ENCODE measurements around the gene CCR1.

DNA sequence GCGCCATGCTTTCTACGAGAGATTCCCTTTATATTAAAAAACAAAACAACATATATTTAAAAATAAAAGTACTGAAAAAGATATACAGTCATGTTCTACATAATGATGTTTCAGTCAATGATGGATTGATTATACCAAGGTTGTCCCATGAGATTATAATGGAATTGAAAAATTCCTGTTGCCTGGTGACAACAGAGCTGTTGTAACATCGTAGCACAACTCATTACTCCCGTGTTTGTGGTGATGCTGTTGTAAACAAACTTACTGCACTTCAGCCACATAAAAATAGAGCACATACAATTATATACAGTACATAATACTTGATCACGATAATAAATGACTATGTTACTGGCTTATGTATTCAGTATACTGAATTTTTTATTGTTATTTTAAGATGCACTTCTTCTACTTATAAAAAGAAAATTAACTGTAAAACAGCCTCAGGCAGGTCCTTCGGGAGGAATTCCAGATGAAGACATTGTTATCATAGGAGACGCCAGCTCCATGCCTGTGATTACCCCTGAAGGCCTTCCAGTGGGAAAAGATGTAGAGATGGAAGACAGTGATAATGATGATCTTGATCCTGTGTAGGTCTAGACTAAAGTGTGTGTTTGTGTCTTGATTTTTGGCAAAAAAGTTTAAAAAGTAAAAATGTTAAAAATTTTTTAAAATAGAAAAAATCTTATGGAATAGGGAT, 11.7 kb downstream of the CCR1 start:
- TF ChIP-seq, protein P1, sequence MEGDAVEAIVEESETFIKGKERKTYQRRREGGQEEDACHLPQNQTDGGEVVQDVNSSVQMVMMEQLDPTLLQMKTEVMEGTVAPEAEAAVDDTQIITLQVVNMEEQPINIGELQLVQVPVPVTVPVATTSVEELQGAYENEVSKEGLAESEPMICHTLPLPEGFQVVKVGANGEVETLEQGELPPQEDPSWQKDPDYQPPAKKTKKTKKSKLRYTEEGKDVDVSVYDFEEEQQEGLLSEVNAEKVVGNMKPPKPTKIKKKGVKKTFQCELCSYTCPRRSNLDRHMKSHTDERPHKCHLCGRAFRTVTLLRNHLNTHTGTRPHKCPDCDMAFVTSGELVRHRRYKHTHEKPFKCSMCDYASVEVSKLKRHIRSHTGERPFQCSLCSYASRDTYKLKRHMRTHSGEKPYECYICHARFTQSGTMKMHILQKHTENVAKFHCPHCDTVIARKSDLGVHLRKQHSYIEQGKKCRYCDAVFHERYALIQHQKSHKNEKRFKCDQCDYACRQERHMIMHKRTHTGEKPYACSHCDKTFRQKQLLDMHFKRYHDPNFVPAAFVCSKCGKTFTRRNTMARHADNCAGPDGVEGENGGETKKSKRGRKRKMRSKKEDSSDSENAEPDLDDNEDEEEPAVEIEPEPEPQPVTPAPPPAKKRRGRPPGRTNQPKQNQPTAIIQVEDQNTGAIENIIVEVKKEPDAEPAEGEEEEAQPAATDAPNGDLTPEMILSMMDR (IDR thresholded peaks at IDR 0.05) = no peak
- no peak for TF ChIP-seq YY1 (IDR thresholded peaks at IDR 0.05; ENCODE audit: low read depth)
- TF ChIP-seq GABPA (IDR thresholded peaks at IDR 0.05; ENCODE audit: low read depth) = no peak
- no peak for TF ChIP-seq TAF1 (IDR thresholded peaks at IDR 0.05; ENCODE audit: borderline replicate concordance, low read depth, low read length)
- TF ChIP-seq RAD21 (IDR thresholded peaks at IDR 0.05; ENCODE audit: low read length) = no peak
- no peak for TF ChIP-seq EZH2phosphoT487 (IDR thresholded peaks at IDR 0.05; ENCODE audit: borderline replicate concordance, low read depth)
- TF ChIP-seq POLR2AphosphoS5 (IDR thresholded peaks at IDR 0.05; ENCODE audit: low read depth, low read length) = no peak
- no peak for TF ChIP-seq FOXM1 (IDR thresholded peaks at IDR 0.05; ENCODE audit: low read depth)
- TF ChIP-seq RFX5 (IDR thresholded peaks at IDR 0.05; ENCODE audit: low read length) = no peak
- TF ChIP-seq, protein P2, sequence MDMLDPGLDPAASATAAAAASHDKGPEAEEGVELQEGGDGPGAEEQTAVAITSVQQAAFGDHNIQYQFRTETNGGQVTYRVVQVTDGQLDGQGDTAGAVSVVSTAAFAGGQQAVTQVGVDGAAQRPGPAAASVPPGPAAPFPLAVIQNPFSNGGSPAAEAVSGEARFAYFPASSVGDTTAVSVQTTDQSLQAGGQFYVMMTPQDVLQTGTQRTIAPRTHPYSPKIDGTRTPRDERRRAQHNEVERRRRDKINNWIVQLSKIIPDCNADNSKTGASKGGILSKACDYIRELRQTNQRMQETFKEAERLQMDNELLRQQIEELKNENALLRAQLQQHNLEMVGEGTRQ (IDR thresholded peaks at IDR 0.05; ENCODE audit: borderline replicate concordance, low read depth, low read length) = no peak
- TF ChIP-seq RXRA (IDR thresholded peaks at IDR 0.05; ENCODE audit: borderline replicate concordance, low read depth) = no peak
- TF ChIP-seq ELF1 (IDR thresholded peaks at IDR 0.05) = no peak
- no peak for TF ChIP-seq RCOR1 (IDR thresholded peaks at IDR 0.05; ENCODE audit: low read length)

Measured in SK-N-SH (cell line).